Endothelial cell of umbilical vein (primary cell): ENCODE measurements around the gene LAMA4.

Source experiments
- EZH2 ChIP-seq: IDR thresholded peaks from 2 replicates; pipeline ENCODE4 v1.6.1; 2012; ENCODE audit warnings: borderline replicate concordance, low read depth, mild to moderate bottlenecking, moderate library complexity, low read length, inconsistent platforms; ENCODE audit not compliant: severe bottlenecking
- MYC ChIP-seq: IDR thresholded peaks from one replicate; pipeline ENCODE4 v1.6.1; 2011; ENCODE audit warnings: mild to moderate bottlenecking, low read depth, low read length
- POLR2A ChIP-seq: IDR thresholded peaks from 2 replicates; pipeline ENCODE4 v1.6.1; 2012; ENCODE audit warnings: low read depth, mild to moderate bottlenecking, control low read depth, low read length
- POLR2AphosphoS5 ChIP-seq: IDR thresholded peaks from 2 replicates; pipeline ENCODE4 v1.6.1; 2012; ENCODE audit warnings: low read depth, mild to moderate bottlenecking, control low read depth, low read length, moderate library complexity; ENCODE audit not compliant: insufficient read depth
- TF ChIP-seq, protein P1 (sequence below): IDR thresholded peaks from 2 replicates; pipeline ENCODE4 v1.6.1; 2011; ENCODE audit not compliant: insufficient read depth, insufficient read length
- TF ChIP-seq, protein P2 (sequence below), 2 donors: IDR thresholded peaks; 1 replicate in 1 of 2; 2 replicates in 1 of 2; pipeline ENCODE4 v1.5.1; 2011; ENCODE audit warnings: low read length in 2 of 2, mild to moderate bottlenecking in 2 of 2, moderate library complexity in 2 of 2, control low read depth in 1 of 2, inconsistent platforms in 1 of 2, low read depth in 1 of 2; ENCODE audit not compliant: insufficient read depth in 1 of 2; ENCODE audit errors: extremely low read depth in 1 of 2

- TF ChIP-seq, protein P1, sequence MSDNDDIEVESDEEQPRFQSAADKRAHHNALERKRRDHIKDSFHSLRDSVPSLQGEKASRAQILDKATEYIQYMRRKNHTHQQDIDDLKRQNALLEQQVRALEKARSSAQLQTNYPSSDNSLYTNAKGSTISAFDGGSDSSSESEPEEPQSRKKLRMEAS = no peak
- TF ChIP-seq EZH2 = no peak
- TF ChIP-seq, protein P2, sequence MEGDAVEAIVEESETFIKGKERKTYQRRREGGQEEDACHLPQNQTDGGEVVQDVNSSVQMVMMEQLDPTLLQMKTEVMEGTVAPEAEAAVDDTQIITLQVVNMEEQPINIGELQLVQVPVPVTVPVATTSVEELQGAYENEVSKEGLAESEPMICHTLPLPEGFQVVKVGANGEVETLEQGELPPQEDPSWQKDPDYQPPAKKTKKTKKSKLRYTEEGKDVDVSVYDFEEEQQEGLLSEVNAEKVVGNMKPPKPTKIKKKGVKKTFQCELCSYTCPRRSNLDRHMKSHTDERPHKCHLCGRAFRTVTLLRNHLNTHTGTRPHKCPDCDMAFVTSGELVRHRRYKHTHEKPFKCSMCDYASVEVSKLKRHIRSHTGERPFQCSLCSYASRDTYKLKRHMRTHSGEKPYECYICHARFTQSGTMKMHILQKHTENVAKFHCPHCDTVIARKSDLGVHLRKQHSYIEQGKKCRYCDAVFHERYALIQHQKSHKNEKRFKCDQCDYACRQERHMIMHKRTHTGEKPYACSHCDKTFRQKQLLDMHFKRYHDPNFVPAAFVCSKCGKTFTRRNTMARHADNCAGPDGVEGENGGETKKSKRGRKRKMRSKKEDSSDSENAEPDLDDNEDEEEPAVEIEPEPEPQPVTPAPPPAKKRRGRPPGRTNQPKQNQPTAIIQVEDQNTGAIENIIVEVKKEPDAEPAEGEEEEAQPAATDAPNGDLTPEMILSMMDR (IDR thresholded peaks at IDR 0.05; ENCODE audit: extremely low read depth in 1 of 2, insufficient read depth in 1 of 2, low read depth in 1 of 2, low read length in 2 of 2) = no peak
- no peak for TF ChIP-seq MYC
- TF ChIP-seq POLR2A = no peak
- peak; percentile 14 for TF ChIP-seq POLR2AphosphoS5
These were observed 10.2 kb downstream of the LAMA4 start for GRCh38 chr6:112243861-112244827.
